ENCODE measurements around the gene PSIP1.

GRCh38 chr9:15491950-15492349 lies 18.8 kb downstream of the PSIP1 start:
- TF ChIP-seq CBFB (CRISPR knock-in tag; IDR thresholded peaks at IDR 0.05) (no peak), JUNB (CRISPR knock-in tag; conservative IDR thresholded peaks at IDR 0.05) (no peak)

Measured in K562 (cell line).